Measurements from ENCODE around the gene ZNF750. TPM values are rescaled to one million over a fixed set of nuclear protein-coding genes. Genes with fewer than 3 reads are reported as not detected.

Gene ZNF750
- total and polyA plus RNA-seq, 10 of the 15 experiments (the other 5 are each of a cell fraction or from before 2014, with no cell fraction given) = 0.06 TPM; not detected in 9

- FAIRE-seq (no peak), DNase-seq (ENCODE audit: low read depth, low spot score) (no peak), ATAC-seq (no peak)
- Histone ChIP-seq H3K4me1 (ENCODE audit: control insufficient read depth, insufficient read depth, low read length) (no peaks in the 10 kb centered on the region), H3K36me3 (ENCODE audit: control insufficient read depth in 2 of 2, insufficient read depth in 2 of 2, low read length in 1 of 2) (peaks cover 0 to 19% of the 10 kb centered on the region in 2 experiments; a peak in 2 of 4 replicates), H4K20me1 (ENCODE audit: control insufficient read depth, insufficient read depth) (no peaks in the 10 kb centered on the region), H3K79me2 (ENCODE audit: control insufficient read depth, insufficient read depth, low read length) (no peaks in the 10 kb centered on the region), H3K27ac (ENCODE audit: control insufficient read depth, insufficient read depth) (no peak overlapping the region), H3K9me3 (replicated peaks; ENCODE audit: control insufficient read depth, insufficient read depth, low read length) (no peaks in the 10 kb centered on the region; the same call in 2 of the 3 replicates), H3K27me3 (replicated peaks in 1 of 2; ENCODE audit: control insufficient read depth in 2 of 2, insufficient read depth in 2 of 2, low read length in 1 of 2) (no peaks in the 10 kb centered on the region), H3K4me3 (no peak overlapping the region), H3K9ac (ENCODE audit: control insufficient read depth, insufficient read depth, low read length) (no peak overlapping the region), H3K4me2 (ENCODE audit: control insufficient read depth, insufficient read depth) (no peak overlapping the region), H2AFZ (ENCODE audit: control insufficient read depth, low read depth, low read length) (no peak overlapping the region)
- ChIA-PET POLR2A (no interaction called here), SMC1A (ENCODE audit: uncharacterized antibody, unreplicated experiment) (no interaction called here), RAD21 (ENCODE audit: unreplicated experiment) (interaction anchor here (1.7 kb wide), 1 partner anchor 68 kb away, joined by 4 read pairs; no protein-coding TSS in a partner anchor), CTCF (interaction anchor here (0.7 kb wide), 1 partner anchor 322 kb away, joined by 3 read pairs; no protein-coding TSS in a partner anchor)
- no peak for TF ChIP-seq NFIC (IDR thresholded peaks at IDR 0.05; ENCODE audit: low read depth, low read length)
- no peak for TF ChIP-seq PAX5 (IDR thresholded peaks at IDR 0.05; ENCODE audit: borderline replicate concordance, low read depth, low read length)
- TF ChIP-seq PML (IDR thresholded peaks at IDR 0.05; ENCODE audit: low read length) = no peak
- TF ChIP-seq TARDBP (IDR thresholded peaks at IDR 0.05; ENCODE audit: borderline replicate concordance) = no peak
- no peak for TF ChIP-seq YY1 (IDR thresholded peaks at IDR 0.05; ENCODE audit: low read depth, low read length)
- TF ChIP-seq HDGF (IDR thresholded peaks at IDR 0.05) = no peak
- TF ChIP-seq BCL3 (IDR thresholded peaks at IDR 0.05; ENCODE audit: borderline replicate concordance, insufficient read depth, low read depth, low read length, poor library complexity, severe bottlenecking) = no peak
- TF ChIP-seq RELB (IDR thresholded peaks at IDR 0.05; ENCODE audit: low read depth) = no peak
- TF ChIP-seq PRDM15 (CRISPR knock-in tag; IDR thresholded peaks at IDR 0.05) = no peak
- TF ChIP-seq ZNF384 (IDR thresholded peaks at IDR 0.05; ENCODE audit: borderline replicate concordance, low read depth, low read length) = no peak
- no peak for TF ChIP-seq ATF7 (IDR thresholded peaks at IDR 0.05; ENCODE audit: low read depth)
- TF ChIP-seq CHD4 (IDR thresholded peaks at IDR 0.05) = no peak
- TF ChIP-seq TBL1XR1 (IDR thresholded peaks at IDR 0.05; ENCODE audit: low read depth, low read length) = no peak
- TF ChIP-seq SMAD5 (IDR thresholded peaks at IDR 0.05; ENCODE audit: low read depth) = no peak
- TF ChIP-seq PAX8 (IDR thresholded peaks at IDR 0.05) = no peak
- TF ChIP-seq TCF12 (IDR thresholded peaks at IDR 0.05; ENCODE audit: low read depth, low read length) = no peak
- no peak for TF ChIP-seq EP300 (IDR thresholded peaks at IDR 0.05; ENCODE audit: borderline replicate concordance in 1 of 2, control insufficient read depth in 1 of 2, low read depth in 2 of 2, low read length in 2 of 2)
- WGBS (ENCODE audit: insufficient coverage, insufficient replicate concordance, low lambda C conversion rate, missing lambda C conversion rate) = 84% methylated on average over 8 of the region's 9 CpGs
- intact Hi-C loops (cut with micrococcal nuclease; ENCODE audit: unreplicated experiment) = no loop called here
- no TSS peak for BruUV-seq (replicated peaks)
- in situ Hi-C loops (cut with MboI) = no loop called here
Measured at GRCh38 chr17:82803185-82803584, 36.6 kb downstream of the ZNF750 start.
